Right kidney (tissue), 1 donor: ENCODE measurements around the gene MRPL11.
A peak's percentile ranks its signal among the peaks of the same experiment; 100 is the strongest.

ENCODE experiments used
- DNase-seq: peaks from one replicate; pipeline ENCODE4 v3.0.0-alpha.2; 2016

Gene MRPL11

GRCh38 chr11:66393954-66394353, 44.7 kb downstream of the MRPL11 start:
- no peak for DNase-seq

DNA sequence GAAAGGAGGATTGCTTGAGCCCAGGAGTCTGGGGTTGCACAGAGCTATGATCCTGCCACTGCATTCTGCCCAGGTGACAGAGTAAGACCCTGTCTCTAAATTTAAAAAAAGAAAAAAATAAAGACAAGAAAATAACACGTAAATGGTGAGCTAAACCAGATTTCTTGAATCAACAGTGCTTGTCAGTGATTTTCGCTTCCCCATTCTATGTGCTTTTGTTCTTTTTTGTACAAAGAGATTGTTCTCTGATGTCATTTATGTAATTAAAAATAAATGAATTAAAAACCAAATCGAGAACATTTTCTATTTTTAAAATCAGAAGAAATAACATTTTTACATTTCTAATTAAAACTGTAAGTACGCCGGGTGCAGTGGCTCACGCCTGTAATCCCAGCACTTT, 47.3 kb downstream of the MRPL11 start:
- no peak for DNase-seq

DNA sequence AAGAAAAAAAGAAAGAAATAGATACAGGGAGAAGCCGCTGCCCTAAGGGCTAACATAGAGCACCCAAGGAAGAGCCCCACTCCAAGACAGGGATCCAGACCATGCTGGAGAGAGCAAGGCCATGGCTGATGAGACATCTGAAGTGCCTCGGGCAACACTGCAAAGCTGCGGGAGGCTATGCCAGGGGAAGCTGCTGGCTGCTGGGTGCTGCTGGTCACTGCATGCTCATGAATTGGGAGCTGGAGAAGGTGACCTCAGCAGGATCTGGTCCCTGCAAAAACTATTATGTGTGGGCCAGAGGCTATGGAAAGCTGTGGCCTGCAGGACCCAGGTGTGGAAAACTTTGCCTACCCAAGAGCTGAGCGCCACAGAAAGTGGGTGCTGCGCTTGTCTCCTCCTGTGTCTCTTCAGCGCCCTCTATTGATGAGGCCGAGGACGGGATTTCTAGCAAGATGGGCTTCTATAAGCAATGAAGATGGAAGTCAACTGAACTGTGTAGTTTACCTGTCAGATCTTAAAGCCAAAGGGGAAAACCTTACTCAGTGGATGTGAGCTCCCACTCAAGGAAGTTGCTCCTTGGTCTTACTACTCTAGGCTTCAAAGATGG, 49.8 kb downstream of the MRPL11 start:
- DNase-seq, result peak; percentile 38

- peak; percentile 82 for DNase-seq
Observed at GRCh38 chr11:66386171-66387069, 52.2 kb downstream of the MRPL11 start.
